CD4-positive, alpha-beta T cell treated with Interleukin-12 subunit alpha and Interleukin-12 subunit beta, for 1 hour (primary cell): ENCODE data around the gene AGPAT3.
"Not testable (repeated sequence)": the region's sequence is repeated elsewhere in the genome, so short reads cannot be mapped to it uniquely, and the experiment has no call there.

Source experiments
- DNase-seq: peaks from one replicate; pipeline ENCODE4 v3.0.0-alpha.2; 2020

Gene AGPAT3

GRCh38 chr21:43884861-43885417 is 19.9 kb downstream of the AGPAT3 start:
- no peak for DNase-seq

GRCh38 chr21:43885721-43886120 is 20.7 kb downstream of the AGPAT3 start:
- DNase-seq: no peak

GRCh38 chr21:43886565-43886964 is 21.5 kb downstream of the AGPAT3 start:
- DNase-seq: no peak

GRCh38 chr21:43889069-43889468 is 24.0 kb downstream of the AGPAT3 start:
- DNase-seq: no peak

DNA sequence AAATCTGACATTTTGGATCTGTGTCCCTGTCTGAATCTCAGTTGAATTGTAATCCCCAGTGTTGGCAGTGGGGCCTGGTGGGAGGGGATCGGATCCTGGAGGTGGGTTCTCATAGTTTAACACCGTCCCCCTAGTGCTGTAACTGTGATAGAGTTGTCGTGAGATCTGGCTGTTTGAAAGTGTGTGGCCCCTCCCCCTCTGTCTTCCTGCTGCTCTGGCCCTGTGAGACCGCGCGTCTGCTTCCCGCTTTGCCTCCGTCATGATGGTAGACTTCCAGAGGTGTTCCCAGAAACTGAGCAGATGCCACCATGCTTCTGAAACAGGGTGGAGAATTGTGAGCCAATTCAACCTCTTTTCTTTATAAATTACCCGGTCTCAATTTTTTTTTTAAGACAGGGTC is 25.0 kb downstream of the AGPAT3 start:
- no peak for DNase-seq

DNA sequence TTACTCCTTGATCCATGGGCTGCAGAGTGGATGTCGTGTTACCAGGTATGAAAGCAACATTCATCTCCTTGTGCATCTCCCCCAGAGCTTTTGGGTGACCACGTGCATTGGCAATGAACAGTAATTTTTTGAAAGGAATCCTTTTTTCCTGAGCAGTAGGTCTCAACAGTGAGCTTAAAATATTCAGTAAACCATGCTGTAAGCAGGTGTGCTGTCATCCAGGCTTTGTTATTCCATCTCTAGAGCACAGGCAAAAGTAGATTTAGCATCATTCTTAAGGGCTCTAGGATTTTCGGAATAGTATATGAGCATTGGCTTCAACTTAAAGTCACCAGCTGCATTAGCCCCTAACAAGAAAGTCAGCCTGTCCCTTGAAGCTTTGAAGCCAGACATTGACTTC is 27.3 kb downstream of the AGPAT3 start:
- no peak for DNase-seq

DNA sequence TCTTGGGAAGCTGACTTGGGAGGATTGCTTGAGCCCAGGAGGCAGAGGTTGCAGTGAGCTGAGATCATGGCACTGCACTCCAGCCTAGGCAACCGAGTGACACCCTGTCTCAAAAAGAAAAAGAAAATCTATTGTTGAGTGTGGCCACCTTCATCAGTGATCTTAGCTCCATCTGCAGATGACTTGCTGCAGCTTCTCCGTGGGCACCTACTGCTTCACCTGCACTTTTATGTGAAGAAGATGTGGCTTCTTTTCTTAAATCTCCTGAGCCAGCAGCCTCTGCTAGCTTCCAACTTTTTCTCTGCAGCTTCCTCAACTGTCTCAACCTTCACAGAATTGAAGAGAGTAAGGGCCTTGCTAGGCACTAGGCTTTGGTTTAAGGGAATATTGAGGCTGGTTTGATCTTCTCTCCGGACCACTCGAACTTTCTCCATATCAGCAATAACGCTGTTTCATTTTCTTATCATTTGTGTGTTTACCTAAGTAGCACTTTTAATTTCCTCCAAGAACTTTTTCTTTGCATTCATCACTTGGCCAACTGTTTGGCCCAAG is 28.0 kb downstream of the AGPAT3 start:
- no peak for DNase-seq

- DNase-seq: peak; percentile 20
Observed at GRCh38 chr21:43893536-43894205, 28.6 kb downstream of the AGPAT3 start.

GRCh38 chr21:43894206-43894577 is 29.2 kb downstream of the AGPAT3 start:
- no peak for DNase-seq

- no peak for DNase-seq
Observed at GRCh38 chr21:43895196-43895595, 30.2 kb downstream of the AGPAT3 start.

DNA sequence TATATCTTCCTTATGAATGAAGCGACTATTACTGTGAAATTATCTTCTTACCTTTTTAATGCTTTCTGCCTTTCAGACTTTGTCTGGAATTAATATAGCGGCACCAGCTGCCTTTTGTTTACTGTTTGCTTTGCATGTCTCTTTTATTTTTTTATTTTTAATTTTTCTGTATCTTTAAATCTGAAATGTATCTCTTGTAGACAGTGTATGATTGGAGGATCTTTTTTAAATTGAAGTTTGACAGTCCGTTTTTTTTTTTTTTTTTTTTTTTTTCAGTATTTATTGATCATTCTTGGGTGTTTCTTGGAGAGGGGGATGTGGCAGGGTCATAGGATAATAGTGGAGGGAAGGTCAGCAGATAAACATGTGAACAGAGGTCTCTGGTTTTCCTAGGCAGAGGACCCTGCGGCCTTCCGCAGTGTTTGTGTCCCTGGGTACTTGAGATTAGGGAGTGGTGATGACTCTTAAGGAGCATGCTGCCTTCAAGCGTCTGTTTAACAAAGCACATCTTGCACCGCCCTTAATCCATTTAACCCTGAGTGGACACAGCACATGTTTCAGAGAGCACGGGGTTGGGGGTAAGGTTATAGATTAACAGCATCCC is 31.8 kb downstream of the AGPAT3 start:
- not testable (repeated sequence) for DNase-seq

DNA sequence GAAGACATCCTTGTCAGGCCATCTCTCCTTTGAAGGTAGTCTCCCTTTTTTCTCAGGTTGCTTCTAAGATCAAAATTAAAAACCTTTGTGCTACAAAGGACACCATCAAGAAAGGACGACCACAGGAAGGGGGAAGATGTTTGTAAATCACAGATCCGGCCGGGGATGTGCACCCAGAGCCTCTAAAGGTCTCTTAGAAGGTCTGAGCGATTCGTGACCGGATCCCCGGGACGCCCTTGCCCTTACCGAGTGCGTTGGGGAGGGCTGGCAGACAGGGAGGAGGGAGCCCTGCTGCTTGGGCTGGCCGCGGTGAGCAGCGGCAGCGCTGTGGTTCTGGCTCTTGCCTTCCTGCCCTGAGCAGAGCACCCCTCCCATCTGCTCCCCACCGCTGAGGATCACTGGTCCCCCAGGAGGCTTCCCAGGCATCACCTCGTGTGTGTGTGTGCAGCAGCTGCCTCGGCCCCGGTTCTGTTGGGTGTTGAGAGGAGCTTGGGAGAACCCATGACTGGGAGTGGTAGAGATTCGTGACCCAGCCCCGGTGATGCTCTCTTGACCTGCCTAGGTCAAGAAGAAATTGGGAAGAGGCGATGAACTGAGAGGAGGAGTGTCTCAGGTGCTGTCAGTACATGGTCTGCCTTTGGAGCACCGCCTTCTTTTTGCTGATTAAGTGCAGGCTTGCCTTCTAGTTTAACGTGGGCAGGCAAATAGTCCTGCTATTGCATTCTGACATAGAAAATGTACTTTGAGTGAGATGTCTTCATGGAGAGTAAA is 34.5 kb downstream of the AGPAT3 start:
- no peak for DNase-seq

- no peak for DNase-seq
Observed at GRCh38 chr21:43900078-43900385, 35.0 kb downstream of the AGPAT3 start.

DNA sequence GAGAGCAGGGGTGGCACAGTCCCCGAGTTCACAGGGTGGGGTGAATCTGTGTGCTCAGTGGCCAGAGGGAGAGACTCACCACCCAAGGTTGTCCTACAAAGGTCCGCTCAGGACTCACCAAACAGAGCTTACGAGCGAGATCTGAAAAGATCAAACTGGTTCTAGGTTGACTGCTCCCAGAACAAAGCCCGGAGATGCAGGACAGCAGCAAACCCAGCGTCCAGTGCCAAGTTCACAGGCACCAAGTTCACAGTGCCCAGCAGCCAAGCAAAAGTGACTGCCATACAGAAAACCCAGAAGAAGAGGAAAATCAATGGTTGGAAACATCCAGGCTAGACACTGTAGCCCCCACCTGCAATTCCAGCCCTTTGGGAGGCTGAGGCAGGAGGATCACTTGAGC is 35.7 kb downstream of the AGPAT3 start:
- DNase-seq: no peak

GRCh38 chr21:43902441-43902840 is 37.4 kb downstream of the AGPAT3 start:
- DNase-seq: no peak

DNA sequence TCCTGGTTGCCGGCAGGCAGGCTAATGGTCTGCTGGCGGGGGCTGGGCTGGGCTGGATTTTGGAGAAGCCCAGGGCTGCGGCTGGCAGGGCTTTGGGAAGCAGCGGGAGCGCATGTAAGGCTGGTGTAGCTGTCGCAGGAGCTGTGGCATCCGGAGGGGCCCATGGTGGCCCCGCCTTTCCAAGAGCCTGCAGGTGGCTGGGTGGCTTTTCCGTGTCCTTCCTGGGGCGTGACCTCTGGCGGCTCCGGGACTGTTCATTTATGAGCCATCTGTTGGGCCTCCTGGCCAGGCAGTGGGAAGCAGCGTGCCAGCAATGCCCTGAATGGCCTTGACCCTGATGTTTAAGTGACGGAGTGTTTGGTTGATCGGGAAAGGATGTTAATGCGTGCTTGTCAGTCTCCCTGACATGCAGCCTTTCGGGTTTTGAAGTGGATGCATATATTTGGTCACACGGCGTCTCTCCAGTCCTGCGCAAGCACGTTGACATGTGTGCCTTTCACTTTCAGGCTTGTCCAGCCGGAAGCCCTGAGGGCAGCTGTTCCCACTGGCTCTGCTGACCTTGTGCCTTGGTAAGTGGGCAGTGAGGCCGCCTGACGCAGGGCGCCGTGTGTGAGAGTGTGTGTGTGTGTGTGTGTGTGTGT is 38.5 kb downstream of the AGPAT3 start:
- DNase-seq: no peak

GRCh38 chr21:43904331-43904781 is 39.3 kb downstream of the AGPAT3 start:
- DNase-seq: no peak

DNA sequence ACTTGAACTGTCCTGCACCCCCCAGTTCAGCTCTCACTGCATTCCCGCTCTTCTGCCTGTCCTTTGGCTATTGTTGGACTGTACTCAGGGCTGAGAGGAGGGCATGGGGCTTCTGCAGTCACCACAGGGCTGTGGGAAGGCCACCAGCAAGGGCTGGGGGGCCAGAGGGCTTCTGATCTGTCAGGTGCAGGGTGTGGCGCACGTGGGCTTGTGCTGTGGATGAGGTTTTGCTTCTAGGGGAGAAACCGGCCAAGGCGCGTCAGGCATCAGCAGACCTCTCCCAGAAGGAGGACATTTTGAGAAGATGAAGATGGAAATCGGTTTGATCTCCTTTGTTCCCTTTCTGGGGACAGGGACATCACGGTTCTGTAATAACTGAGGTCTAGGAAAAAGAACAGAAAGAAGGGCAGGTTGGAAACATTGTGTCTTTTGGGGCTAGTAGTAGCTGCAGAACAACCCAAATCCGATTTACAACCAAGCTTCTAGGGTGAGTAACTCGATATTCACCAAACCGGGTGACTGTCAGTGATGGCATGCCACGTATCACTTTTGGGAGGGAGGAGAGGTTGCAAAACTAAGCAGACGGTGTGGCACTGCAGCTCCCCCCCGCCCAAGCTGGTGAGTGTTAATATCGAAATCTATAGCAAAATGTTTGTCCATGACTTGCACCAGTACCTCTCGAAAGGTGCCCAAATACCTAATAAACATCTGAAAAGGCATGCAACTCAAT is 40.9 kb downstream of the AGPAT3 start:
- DNase-seq: no peak

- no peak for DNase-seq
Observed at GRCh38 chr21:43906585-43907370, 41.8 kb downstream of the AGPAT3 start.

- no peak for DNase-seq
Observed at GRCh38 chr21:43907751-43908150, 42.7 kb downstream of the AGPAT3 start.

DNA sequence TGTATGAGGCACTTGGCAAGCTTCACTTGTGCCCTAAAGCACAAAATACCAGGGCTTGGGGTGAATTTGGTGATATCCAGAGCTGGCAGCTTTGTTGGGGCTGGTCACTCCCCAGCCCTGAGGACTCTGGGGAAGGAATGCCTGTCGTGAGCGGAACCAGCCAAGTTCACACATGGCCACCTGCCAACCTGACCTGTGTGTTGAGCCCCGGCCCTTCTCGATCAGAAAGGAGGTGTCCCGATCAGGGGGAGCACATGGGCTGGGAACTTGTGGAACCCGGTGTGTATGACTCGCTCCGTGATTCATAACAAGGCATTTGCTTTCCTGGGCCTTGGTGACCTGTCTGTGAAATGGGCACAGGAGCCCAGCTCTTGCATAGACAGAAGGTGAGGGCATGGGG is 43.1 kb downstream of the AGPAT3 start:
- no peak for DNase-seq
